GOT3 (cell line): Measurements from ENCODE around the gene SLC35A1.
"Not testable (repeated sequence)": the region's sequence is repeated elsewhere in the genome, so short reads cannot be mapped to it uniquely, and the experiment has no call there.

ENCODE experiments used
- DNase-seq: peaks from one replicate; lab custom pipeline; 2025; ENCODE audit warnings: mixed read lengths; lab: John Stamatoyannopoulos, UW

The SLC35A1 gene, protein sequence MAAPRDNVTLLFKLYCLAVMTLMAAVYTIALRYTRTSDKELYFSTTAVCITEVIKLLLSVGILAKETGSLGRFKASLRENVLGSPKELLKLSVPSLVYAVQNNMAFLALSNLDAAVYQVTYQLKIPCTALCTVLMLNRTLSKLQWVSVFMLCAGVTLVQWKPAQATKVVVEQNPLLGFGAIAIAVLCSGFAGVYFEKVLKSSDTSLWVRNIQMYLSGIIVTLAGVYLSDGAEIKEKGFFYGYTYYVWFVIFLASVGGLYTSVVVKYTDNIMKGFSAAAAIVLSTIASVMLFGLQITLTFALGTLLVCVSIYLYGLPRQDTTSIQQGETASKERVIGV

DNA sequence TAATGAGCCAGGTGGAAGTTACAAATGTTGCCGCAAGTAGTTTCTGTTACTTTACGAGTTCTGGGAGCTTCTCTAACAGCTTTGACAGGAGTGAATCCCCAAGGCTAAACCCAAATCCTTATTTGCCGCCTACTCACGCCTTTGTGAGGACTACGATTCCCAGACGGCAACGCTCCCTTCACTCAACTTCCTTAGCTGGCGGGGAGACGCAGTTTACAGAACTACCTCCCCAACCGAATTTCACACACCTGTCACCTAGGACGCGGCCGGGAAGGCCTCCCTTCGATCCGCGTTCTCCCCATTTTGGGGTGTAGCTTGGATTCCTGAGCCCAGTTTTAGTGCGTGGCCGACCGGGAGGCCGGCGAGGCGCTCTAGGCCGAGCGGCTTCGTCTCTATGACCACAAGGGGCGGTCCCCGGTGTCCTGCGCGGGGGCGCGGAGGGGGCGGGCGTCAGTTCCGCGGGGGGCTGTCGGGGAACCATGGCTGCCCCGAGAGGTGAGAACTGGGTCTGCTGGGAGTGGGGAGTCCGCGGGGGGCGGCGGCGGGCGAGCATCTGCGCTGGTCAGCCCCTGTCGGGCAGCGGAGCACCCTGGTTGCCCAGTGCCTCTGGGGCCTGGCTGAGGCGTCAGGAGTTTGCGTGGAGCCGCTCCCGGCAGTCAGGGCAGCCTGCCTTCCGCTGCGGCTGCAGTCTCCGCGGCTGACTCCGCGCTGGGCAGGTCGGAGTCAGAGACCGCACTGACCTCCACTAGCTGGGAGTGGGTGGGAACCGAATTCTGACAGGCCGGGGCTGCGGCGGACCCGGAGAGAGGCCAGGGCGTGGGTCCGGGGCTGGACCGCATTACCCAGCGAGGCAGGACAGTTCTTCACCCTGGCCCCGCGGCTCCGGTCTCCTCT, at the start of gene SLC35A1:
TSS of gene SLC35A1 (plus strand) at position 450 of the 894 bp plus-strand sequence. CDS start at position 480, 30 bp downstream.
- peak; percentile 59 for DNase-seq

DNA sequence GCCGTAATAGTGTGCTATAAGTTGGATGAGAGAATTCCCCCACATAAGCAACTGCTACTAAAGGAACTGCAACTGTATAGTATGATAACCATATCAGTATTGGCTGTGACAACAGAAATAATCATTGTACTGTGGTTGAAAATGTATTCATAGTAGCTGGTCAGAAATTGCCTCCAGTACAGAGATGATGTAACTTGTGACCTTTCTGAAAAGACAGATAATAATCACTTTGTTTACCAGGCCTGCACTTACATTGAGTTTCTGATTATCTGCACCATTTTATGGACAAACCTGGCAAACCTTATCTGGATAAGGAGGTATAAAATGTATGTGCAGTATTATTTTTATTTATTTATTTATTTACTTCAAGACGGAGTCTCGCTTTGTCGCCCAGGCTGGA, 46.0 kb upstream of the SLC35A1 start:
- DNase-seq, result no peak

DNA sequence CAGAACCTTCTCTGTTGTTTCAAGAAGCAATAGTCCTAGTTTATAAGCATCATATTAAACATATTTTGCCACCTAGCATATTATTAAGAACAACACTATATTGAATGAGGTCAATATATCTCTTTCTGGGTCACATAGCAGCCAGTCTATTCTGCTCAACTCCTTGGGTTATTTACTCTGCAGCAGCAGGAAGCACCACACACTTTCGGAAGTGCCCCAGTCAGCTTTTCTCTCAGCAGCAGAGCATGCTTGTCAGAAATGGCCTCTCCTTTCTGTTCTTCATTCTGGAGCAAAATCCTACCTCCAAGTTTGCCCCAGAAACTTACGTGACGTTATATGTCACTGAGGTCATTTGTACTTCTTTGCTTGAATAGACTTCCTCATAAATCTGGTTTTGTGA, 42.3 kb upstream of the SLC35A1 start:
- no peak for DNase-seq

DNA sequence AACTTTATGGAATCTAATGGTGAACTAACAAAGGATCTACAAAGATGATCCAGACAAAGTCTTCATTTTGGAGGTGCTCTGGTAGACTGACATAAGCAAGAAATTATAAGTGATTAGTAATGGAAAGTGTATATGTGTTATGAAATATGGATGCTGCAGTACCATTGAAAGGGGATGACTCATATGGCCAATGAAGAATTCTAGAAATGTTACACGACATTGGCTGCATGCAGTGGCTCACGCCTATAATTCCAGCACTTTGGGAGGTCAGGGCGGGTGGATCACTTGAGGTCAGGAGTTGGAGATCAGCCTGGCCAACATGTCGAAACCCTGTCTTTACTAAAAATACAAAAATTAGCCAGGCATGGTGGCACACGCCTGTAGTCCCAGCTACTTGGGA, 41.5 kb upstream of the SLC35A1 start:
- DNase-seq, result no peak

DNA sequence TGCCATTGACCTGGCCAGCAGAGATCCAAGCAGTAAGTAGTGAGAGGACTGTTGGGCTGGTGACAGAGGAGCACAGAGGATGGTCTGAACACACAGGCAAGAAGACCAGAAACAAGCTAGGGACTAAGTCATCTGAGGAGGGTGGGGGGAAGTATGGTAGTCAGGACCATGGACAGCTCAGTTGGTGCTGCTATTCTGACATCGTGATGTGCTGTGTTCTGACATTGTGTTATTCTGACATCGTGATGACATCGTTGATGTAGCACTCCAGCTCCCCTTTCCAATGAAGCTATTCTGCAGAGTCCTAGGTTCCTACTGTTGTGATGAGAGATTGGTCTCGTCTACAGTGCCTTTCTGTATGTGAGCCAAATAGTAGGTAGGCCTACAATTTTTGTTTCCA, 36.3 kb upstream of the SLC35A1 start:
- no peak for DNase-seq

DNA sequence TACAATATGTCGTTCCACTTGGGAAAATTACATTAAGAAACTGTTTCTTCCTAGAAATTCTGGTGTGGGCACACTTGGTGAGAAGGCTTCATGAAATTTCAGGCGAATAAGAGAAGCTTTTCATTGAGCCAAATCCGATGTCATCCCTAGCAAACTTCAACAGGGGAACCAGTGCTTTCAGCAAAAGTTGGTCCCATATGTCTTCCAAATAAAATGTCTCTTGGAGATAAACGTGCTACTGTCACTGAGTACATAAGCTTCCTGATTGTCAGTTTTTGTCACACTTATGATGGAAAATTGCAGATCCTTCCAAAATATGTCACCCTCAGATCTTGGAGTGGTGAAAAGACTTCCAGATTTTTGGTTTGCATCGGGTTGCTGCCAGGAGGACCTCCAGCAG, 31.1 kb upstream of the SLC35A1 start:
- DNase-seq, result no peak

DNA sequence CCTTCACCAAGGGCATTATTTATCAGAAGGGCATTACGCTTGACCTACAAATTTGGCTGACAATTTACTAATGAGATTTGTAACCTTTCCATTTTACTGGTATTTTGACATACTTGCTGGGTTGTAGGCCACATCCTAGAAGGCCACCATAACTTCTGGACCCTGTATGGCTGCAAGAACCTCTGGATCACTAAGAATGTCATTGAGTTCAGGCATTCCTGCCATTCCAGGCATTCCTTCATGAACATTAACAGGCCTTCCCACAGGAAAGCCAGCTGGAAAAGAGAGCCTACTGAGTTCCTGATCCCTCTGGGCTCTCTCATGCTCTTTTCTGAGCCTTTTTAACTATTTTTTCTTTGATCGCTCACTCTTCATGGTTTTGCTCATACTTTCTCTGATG, 28.4 kb upstream of the SLC35A1 start:
- DNase-seq, result no peak

DNA sequence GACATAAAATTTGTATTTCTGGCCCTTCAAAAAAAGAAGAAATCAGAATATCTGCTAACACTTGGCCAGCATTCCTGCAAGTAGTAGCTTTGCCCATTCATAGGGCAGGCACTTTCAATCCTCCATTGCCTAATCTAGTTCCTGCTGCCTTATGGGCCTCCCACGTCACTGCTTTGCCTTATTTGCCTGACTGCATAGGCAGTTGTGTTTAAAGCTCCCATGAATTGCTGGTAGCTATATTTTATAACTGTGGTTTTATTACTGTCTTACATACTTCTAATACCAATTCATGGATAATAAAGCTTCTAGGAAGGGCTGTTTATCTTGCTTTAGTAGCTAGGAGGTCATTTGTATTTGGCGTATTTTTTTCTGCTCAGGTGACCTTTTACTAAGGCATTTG, 7.7 kb upstream of the SLC35A1 start:
- DNase-seq, result no peak

DNA sequence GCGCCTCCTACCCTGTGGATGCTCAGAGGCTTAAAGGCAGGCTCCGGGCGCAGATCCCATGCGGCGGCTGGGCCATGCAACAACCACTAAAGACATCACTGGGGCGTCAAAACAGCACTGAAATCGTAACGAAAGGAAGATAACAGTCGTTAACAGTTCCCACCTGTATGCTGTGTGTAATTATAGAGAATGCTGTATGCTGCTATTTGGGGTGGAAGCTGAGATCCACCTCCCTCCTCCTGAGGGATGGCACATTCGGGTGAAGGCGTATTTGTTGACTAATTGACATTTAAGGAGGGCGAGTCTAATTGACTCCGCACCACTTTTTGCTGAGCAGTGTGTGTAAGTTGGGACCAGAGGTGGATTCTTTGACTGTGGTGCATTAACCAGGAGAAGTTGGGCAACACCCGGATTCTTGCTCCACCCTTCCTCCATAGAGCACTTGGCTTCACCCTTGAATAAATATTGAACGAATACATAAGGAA, 687 bp downstream of the SLC35A1 start:
- no peak for DNase-seq

DNA sequence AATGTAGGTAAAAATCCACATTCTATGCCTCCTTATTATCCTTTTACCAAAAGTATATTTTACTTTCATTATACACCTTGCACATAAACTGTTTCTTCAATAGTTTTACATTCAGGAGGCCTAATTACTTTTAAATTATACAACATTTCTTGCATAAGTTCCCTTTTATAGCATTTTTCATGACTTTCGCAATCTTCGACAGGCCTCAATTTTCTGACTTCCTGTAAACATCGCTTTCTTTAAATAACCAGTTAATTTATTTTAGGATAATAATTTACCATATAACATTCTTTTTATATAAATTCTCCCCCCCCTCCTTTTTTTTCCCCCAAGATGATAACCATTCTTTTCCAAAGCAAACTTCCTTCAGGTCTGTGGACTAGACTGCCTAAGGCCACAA, 9.2 kb downstream of the SLC35A1 start:
- DNase-seq, result no peak

DNA sequence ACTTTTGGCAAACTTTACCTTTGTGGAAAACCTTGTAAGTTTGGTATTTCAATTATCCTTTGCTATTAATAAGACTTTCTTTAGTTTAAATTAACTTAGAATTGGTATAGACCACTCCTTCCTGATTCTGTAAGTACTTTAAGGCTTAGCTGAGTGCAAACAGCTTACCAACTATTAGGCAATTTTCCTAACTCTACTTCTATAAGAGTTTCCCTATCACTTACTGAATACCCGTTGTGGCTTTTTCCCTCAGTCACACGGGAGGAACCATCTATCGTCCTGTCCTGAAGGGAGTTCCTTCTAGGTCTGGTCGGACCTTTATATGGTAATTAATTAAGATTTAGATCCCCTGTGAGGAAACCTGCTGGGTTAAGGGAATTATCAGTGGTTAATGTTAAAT, 9.6 kb downstream of the SLC35A1 start:
- no peak for DNase-seq

DNA sequence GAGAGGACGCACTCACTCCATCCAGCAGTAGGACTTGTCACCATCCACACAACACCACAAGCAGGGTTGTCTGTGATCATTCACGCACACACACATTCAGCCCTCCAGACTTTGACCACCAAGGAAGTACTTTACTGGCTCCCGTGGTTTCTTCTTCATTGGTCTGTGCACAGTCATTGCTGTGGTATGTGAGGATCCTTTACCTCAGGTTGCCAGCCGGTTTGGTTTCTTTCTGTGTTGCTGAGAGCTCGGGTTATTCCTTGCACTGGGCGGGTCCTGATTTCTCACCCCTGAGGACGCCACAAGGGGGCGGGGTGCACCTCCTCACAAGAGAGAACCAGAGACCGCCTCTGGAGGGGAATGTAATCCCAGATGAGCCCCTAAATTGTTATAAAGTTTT, 11.2 kb downstream of the SLC35A1 start:
- DNase-seq, result no peak

DNA sequence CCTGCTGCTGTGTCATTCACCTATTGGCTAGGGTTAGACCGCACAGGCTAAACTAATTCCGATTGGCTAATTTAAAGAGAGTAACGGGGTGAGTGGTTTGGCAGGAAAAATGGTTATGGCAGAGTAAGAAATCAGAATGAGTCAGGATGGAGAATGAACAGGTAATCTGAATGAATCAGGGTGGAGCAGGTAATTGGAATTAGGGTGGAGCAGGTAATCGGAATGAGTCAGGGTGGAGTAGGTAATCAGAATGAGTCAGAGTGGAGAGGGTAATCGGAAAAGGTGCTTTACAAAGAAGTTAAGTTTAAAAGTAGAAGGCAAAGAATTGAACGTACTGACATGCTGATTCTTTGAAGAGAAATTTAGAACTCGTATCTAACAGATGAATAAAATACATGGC, 11.7 kb downstream of the SLC35A1 start:
- DNase-seq, result no peak

DNA sequence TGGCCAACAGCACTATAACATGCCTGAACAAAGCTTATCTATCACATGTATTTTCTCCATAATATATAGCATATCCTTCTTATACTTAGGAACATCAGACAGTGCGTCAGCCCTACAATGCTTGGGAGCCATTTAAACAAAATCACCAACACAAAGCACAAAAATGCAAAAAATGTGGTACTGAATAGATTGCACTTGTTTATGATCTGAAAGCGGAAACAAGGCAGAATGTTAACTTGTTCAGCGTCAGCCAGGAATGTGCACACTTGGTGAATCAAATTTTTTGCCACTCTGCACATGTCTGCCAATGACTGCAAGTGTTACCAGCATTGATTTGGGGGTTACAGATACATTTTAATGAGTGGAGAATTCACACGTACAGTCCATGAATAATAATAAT, 14.8 kb downstream of the SLC35A1 start:
- DNase-seq, result no peak

DNA sequence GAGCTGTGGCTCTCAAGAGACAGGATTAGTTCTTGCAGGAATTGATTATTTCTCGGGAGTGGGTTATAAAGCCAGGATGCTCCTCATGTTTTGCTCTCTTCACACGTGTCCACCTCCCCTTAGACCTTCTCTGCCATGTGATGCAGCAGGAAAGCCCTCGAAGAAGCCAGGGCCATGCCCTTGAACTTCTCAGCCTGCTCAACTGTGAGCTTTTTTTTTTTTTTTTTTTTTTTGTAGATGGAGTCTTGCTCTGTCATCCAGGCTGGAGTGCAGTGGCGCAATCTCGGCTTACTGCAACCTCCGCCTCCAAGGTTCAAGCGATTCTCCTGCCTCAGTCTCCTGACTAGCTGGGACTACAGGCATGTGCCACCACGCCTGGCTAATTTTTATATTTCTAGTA, 16.6 kb downstream of the SLC35A1 start:
- DNase-seq, result not testable (repeated sequence)

DNA sequence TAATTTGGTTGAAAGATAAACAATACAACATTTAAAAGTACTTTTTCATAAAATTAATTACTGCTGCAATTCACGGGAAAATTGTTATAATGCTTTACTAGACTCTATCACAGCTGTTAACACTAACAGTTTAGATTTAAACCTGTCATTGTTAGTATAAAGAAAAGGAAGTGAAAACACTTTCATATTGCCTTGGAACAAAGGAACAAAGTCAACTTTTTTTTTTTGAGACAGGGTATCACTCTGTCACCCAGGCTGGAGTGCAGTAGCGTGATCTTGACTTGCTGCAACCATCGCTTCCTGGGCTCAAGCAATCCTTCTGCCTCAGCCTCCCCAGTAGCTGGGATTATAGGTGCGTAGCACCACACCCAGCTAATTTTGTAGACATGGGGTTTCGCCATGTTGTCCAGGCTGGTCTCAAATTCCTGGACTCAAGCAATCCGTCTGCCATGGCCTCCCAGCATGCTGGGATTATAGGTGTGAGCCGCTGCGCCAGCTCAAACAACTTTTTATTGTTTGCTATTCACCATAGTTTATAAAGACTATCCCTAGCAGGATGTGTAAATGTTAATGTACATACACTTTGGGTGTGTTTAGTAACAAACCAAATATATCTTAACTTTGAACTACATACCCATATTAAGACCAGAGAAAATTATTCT, 22.1 kb downstream of the SLC35A1 start:
- DNase-seq, result no peak

DNA sequence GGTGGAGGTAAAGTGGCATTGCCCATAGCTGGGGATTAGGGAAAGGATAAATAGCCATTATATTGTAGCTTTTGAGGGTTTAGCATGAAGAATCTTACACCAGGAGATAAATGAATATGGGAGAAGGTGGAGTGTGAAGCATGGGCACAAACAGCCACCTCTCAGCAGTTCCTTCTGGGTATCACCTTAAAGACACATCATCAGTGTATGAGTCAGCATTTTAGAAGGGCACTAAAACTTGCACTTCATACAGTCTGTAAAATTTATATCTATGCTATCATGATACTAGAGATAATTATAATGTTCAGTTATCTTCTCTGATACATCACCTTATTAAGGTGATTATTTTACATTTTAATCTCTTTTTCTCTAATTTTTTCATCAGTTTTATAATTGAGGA, 25.3 kb downstream of the SLC35A1 start:
- DNase-seq, result no peak

DNA sequence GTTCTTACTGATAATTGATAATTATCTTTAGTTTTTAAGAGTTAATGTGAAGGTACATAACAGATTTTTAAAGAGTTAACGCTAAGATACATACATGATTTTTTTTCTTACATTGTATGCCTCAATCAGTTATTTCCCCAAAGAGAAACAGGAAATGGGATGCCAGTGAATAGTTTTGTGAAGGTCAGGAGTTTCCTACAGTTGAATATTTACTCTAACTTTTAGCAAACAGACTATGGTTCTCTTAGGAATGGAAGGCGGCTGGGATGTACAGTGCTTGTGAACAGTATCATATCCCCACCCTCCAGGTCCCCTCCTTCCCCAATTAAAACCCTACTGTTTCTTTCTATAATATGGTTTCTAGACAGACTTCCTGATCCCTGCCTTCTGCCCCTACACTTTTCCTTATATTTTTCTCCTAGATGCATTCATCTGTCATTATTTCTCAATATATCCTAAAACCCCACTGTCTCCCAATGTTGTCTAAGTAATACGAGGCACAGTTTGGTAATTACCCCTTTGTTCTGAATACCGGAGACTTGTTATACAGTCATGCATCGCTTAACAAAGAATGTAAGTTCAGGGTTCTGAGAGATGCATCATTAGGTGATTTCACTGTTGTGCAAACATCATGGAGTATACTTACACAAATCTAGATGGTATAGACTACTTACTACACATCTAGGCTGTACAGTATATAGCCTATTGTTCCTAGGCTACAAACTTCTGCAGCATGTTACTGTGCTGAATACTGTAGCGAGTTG, 29.2 kb downstream of the SLC35A1 start:
- DNase-seq, result no peak

DNA sequence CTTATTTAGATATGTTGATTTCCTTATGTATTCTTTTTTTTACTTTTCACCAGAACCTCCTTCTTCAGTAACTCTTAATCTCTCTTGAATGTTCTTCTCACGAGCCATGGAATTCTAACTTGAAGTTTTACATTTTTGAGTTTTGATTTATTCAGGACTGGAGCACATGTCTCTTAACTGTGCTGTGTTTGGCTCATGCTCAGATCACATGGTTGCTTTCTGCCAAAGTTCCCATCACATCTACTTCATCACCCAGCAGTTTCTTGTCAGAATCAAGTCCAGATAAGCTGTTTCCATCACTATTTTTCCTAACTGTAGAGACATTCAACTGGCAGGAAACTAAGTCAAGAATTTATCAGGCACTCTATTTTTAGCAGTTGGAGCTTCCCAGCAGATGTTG, 31.7 kb downstream of the SLC35A1 start:
- DNase-seq, result no peak

DNA sequence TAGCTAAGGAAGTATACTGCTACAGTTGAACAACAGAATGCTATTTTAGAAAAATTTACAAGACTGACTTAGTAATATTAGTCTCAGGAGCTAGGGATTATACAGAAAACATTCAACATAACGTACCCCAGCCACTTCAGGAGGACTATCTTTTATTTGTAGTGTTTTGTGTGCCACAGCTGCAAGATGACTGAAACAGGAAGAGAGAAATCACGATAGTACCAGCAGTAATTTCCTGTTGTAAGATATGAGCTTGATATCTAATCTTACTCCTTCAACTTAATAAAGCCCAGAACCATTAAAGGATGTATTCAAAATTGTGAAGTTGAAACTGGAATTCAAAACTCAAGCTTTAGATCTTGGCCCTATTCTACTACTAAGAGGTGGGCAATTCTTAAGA, 42.1 kb downstream of the SLC35A1 start:
- DNase-seq, result no peak

DNA sequence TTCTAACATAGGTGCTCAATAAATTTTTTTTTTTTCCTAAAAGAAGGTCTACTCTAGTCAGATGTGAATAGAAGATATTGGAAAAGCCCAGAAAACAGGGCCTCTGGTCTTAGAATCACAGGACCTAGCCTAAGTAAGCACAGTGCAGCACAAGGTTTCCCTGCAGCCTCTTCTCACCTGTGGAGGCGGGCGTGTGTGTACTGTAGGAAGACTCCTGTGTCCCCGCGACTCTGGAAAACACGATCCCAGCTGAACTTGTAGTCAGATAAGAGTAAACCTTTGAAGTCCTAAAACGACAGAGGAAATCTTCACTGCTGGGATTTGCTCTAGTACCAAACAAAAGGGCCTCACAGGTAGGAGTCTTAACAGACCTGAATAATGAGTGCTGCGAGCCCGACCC, 45.7 kb downstream of the SLC35A1 start:
- no peak for DNase-seq

DNA sequence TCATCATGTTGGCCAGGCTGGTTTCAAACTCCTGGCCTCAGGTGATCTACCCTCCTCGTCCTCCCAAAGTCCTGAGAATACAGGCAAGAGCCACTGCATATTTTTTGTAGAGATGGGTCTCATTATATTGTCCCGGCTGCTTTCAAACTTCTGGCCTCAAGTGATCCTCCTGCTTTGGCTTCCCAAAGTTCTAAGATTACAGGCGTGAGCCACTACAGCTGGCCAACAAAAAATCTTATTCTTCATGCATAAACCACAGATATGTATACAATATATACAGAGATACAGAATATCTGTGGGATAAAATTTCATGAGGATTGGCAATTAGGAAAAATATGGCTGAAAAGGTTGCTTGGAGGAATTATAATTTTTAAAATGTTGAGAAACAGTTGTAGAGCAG, 49.9 kb downstream of the SLC35A1 start:
- no peak for DNase-seq
